Measurements from ENCODE around the gene H2BK1. TPM values are rescaled to one million over a fixed set of nuclear protein-coding genes. Genes with fewer than 3 reads are reported as not detected.
A peak's percentile ranks its signal among the peaks of the same experiment; 100 is the strongest.

H2BK1 gene
- polyA plus RNA-seq, 1 donor from 2014 or later: not detected

- Mint-ChIP-seq H3K36me3 (no peaks in the 10 kb centered on the region), H3K4me1 (peaks cover 9 to 17% (median 15%) of the 10 kb centered on the region in 3 donors), H3K4me3 (peak overlapping the region in 2 of 4 donors; percentile 54 to 68), H3K9me3 (no peaks in the 10 kb centered on the region), H3K27me3 (peaks cover 19% of the 10 kb centered on the region), H3K27ac (peak overlapping the region in 1 of 3 donors; percentile 48)
Measured at GRCh38 chr7:151240942-151241754, 30.9 kb upstream of the H2BK1 start.

GRCh38 chr7:151240536-151240935, 30.2 kb upstream of the H2BK1 start:
- H3K36me3 Mint-ChIP-seq: no peaks in the 10 kb centered on the region
- H3K27me3 Mint-ChIP-seq: peaks cover 15% of the 10 kb centered on the region
- H3K4me1 Mint-ChIP-seq: peaks cover 9 to 17% (median 15%) of the 10 kb centered on the region in 3 donors
- no peaks in the 10 kb centered on the region for H3K9me3 Mint-ChIP-seq
- no peak overlapping the region for H3K4me3 Mint-ChIP-seq
- no peak overlapping the region for H3K27ac Mint-ChIP-seq

GRCh38 chr7:151239837-151240459, 29.7 kb upstream of the H2BK1 start:
- H3K27ac Mint-ChIP-seq: no peak overlapping the region
- H3K9me3 Mint-ChIP-seq: no peaks in the 10 kb centered on the region
- H3K4me3 Mint-ChIP-seq: no peak overlapping the region
- peaks cover 9 to 17% (median 15%) of the 10 kb centered on the region in 3 donors for H3K4me1 Mint-ChIP-seq
- no peaks in the 10 kb centered on the region for H3K36me3 Mint-ChIP-seq
- H3K27me3 Mint-ChIP-seq: peaks cover 14% of the 10 kb centered on the region

GRCh38 chr7:151238924-151239836, 28.9 kb upstream of the H2BK1 start:
- Mint-ChIP-seq H3K27ac (no peak overlapping the region), H3K36me3 (no peaks in the 10 kb centered on the region), H3K4me1 (peaks cover 9 to 12% (median 12%) of the 10 kb centered on the region in 3 donors), H3K4me3 (peak overlapping the region in 1 of 4 donors; percentile 45), H3K9me3 (no peaks in the 10 kb centered on the region), H3K27me3 (peaks cover 9% of the 10 kb centered on the region)

GRCh38 chr7:151238190-151238810, 28.0 kb upstream of the H2BK1 start:
- no peak overlapping the region for H3K4me3 Mint-ChIP-seq
- H3K27me3 Mint-ChIP-seq: peaks cover 3% of the 10 kb centered on the region
- H3K36me3 Mint-ChIP-seq: no peaks in the 10 kb centered on the region
- H3K9me3 Mint-ChIP-seq: no peaks in the 10 kb centered on the region
- peaks cover 9 to 15% (median 10%) of the 10 kb centered on the region in 3 donors for H3K4me1 Mint-ChIP-seq
- no peak overlapping the region for H3K27ac Mint-ChIP-seq

- no peaks in the 10 kb centered on the region for H3K9me3 Mint-ChIP-seq
- no peaks in the 10 kb centered on the region for H3K36me3 Mint-ChIP-seq
- H3K4me3 Mint-ChIP-seq: peak overlapping the region in 1 of 4 donors; percentile 39
- H3K27ac Mint-ChIP-seq: no peak overlapping the region
- peaks cover 2% of the 10 kb centered on the region for H3K27me3 Mint-ChIP-seq
- H3K4me1 Mint-ChIP-seq: peaks cover 9 to 15% (median 10%) of the 10 kb centered on the region in 3 donors
Measured at GRCh38 chr7:151237244-151238189, 27.2 kb upstream of the H2BK1 start.

- Mint-ChIP-seq H3K27ac (no peak overlapping the region), H3K4me3 (peak overlapping the region in 1 of 4 donors; percentile 99)
Measured at GRCh38 chr7:151236406-151236805, 26.1 kb upstream of the H2BK1 start.

GRCh38 chr7:151235091-151235787, 25.0 kb upstream of the H2BK1 start:
- H3K27ac Mint-ChIP-seq: peak overlapping the region in 1 of 3 donors; percentile 43
- no peaks in the 10 kb centered on the region for H3K36me3 Mint-ChIP-seq
- peak overlapping the region in 1 of 4 donors; percentile 99 for H3K4me3 Mint-ChIP-seq
- H3K4me1 Mint-ChIP-seq: peaks cover 17 to 27% (median 17%) of the 10 kb centered on the region in 3 donors
- H3K27me3 Mint-ChIP-seq: no peaks in the 10 kb centered on the region
- H3K9me3 Mint-ChIP-seq: no peaks in the 10 kb centered on the region

More at GRCh38 chr7:151236406-151236805, 26.1 kb upstream of the H2BK1 start:
- Mint-ChIP-seq H3K27me3 (peaks cover under 1% of the 10 kb centered on the region), H3K4me1 (peaks cover 17 to 23% (median 17%) of the 10 kb centered on the region in 3 donors), H3K36me3 (no peaks in the 10 kb centered on the region), H3K9me3 (no peaks in the 10 kb centered on the region)

- Mint-ChIP-seq H3K27ac (peak overlapping the region; percentile 11 to 97 (median 90)), H3K36me3 (no peaks in the 10 kb centered on the region), H3K9me3 (no peaks in the 10 kb centered on the region), H3K27me3 (no peaks in the 10 kb centered on the region), H3K4me1 (peaks cover 15 to 27% (median 17%) of the 10 kb centered on the region in 3 donors), H3K4me3 (peak overlapping the region; percentile 96 to 100 (median 98))
Measured at GRCh38 chr7:151233804-151234203, 23.5 kb upstream of the H2BK1 start.

GRCh38 chr7:151232917-151233701, 22.8 kb upstream of the H2BK1 start:
- Mint-ChIP-seq H3K27me3 (no peaks in the 10 kb centered on the region), H3K4me1 (peaks cover 15 to 27% (median 17%) of the 10 kb centered on the region in 3 donors), H3K27ac (peak overlapping the region; percentile 63 to 97 (median 90)), H3K9me3 (no peaks in the 10 kb centered on the region), H3K36me3 (no peaks in the 10 kb centered on the region), H3K4me3 (peak overlapping the region; percentile 96 to 100 (median 98))

- peak within 1 kb of the TSS; percentile 96 to 100 (median 98) for H3K4me3 Mint-ChIP-seq
Measured at GRCh38 chr7:151232091-151232916, 22.0 kb upstream of the H2BK1 start, which contains the start of gene CHPF2. Gene CHPF2, plus strand, starts transcription at chr7:151232483. Its CDS starts 1,529 bp downstream, at chr7:151234012.

More at GRCh38 chr7:151232091-151232916, 22.0 kb upstream of the H2BK1 start, which contains the start of gene CHPF2:
- peaks cover under 1% of the 10 kb centered on the region for H3K36me3 Mint-ChIP-seq
- H3K9me3 Mint-ChIP-seq: no peaks in the 10 kb centered on the region
- no peaks in the 10 kb centered on the region for H3K27me3 Mint-ChIP-seq
- peak within 1 kb of the TSS; percentile 95 to 98 (median 97) for H3K27ac Mint-ChIP-seq
- peaks cover 19 to 28% (median 21%) of the 10 kb centered on the region in 3 donors for H3K4me1 Mint-ChIP-seq

All from IgD-negative memory B cell (primary cell).